Osteoblast (primary cell): Measurements from ENCODE around the gene NPEPL1. TPM values are rescaled to one million over a fixed set of nuclear protein-coding genes. Genes with fewer than 3 reads are reported as not detected.

Experiments
- DNase-seq: peaks from one replicate; pipeline ENCODE4 v3.0.0; 2011; ENCODE audit warnings: low spot score, mixed read lengths; ENCODE audit not compliant: insufficient read length; ENCODE audit errors: missing footprints
- H2AFZ ChIP-seq: 2 replicates; pipeline ENCODE4 v1.6.0; 2011; ENCODE audit warnings: mild to moderate bottlenecking, low read length
- H3K27ac ChIP-seq: 2 replicates; pipeline ENCODE4 v1.5.1; 2011; ENCODE audit warnings: mild to moderate bottlenecking, low read depth, low read length, moderate library complexity
- H3K27me3 ChIP-seq: 2 replicates; pipeline ENCODE4 v1.6.0; 2012; ENCODE audit warnings: mild to moderate bottlenecking, control low read depth, inconsistent platforms, low read length, moderate library complexity; ENCODE audit not compliant: insufficient read depth
- H3K36me3 ChIP-seq: 2 replicates; pipeline ENCODE4 v1.5.1; 2011; ENCODE audit warnings: mild to moderate bottlenecking, low read length, control low read depth, moderate library complexity; ENCODE audit not compliant: insufficient read depth
- H3K4me1 ChIP-seq: 2 replicates; pipeline ENCODE4 v1.5.1; 2011; ENCODE audit warnings: mild to moderate bottlenecking, low read length, control low read depth, moderate library complexity; ENCODE audit not compliant: insufficient read depth
- H3K4me2 ChIP-seq: 2 replicates; pipeline ENCODE4 v1.6.0; 2011; ENCODE audit warnings: mild to moderate bottlenecking, low read length; ENCODE audit not compliant: insufficient read depth
- H3K4me3 ChIP-seq: fragments of 200-600 bp; sonication (generic); 3 replicates; pipeline ENCODE4 v1.5.1; 2012; ENCODE audit warnings: mild to moderate bottlenecking, low read length, inconsistent platforms; ENCODE audit not compliant: insufficient read depth
- H3K79me2 ChIP-seq: 2 replicates; pipeline ENCODE4 v1.6.0; 2012; ENCODE audit warnings: mild to moderate bottlenecking, low read length, control low read depth, inconsistent platforms; ENCODE audit not compliant: insufficient read depth
- H3K9me3 ChIP-seq: 2 replicates; pipeline ENCODE4 v1.5.1; 2011; ENCODE audit warnings: low read depth, low read length, control low read depth
- H4K20me1 ChIP-seq: 2 replicates; pipeline ENCODE4 v1.6.0; 2012; ENCODE audit warnings: mild to moderate bottlenecking, low read length, control low read depth; ENCODE audit not compliant: insufficient read depth
- CTCF ChIP-seq: IDR thresholded peaks from 2 replicates; pipeline ENCODE4 v1.5.1; 2011; ENCODE audit warnings: mild to moderate bottlenecking, low read depth, low read length, moderate library complexity; ENCODE audit errors: extremely low read depth
- total RNA-seq: library from RNA; depleted of rRNA; stranded (reverse); fragments of >200 nt; gene quantifications from 2 replicates; pipeline ENCODE4 v1.2.3, GENCODE V29; 2012

NPEPL1 gene
- total RNA-seq, 1 donor, result 29.7 TPM

DNA sequence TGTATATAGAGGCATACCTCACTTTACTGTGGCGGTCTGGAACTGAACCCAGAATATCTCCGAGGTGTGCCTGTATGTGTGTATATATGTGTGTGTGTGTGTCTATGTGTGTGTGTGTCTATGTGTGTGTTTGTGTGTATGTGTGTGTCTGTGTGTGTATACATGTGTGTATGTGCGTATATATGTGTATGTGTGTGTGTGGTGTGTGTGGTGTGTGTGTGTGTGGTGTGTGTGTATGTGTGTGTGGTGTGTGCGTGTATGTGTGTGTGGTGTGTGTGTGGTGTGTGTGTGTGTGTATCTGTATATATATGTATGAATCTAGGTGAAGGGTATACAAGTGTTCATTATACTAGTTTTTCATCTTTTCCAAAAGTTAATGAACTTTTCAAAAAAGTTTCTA is 4.2 kb upstream of the NPEPL1 start:
- no peak overlapping the region for H2AFZ ChIP-seq
- no peaks in the 10 kb centered on the region for H3K9me3 ChIP-seq
- peaks cover 2% of the 10 kb centered on the region for H3K79me2 ChIP-seq
- H3K4me1 ChIP-seq, result peaks cover 20% of the 10 kb centered on the region
- no peaks in the 10 kb centered on the region for H3K27me3 ChIP-seq
- H3K4me2 ChIP-seq, result no peak overlapping the region
- H4K20me1 ChIP-seq, result no peaks in the 10 kb centered on the region
- no peak for DNase-seq
- no peak overlapping the region for H3K4me3 ChIP-seq
- no peak for TF ChIP-seq CTCF
- H3K36me3 ChIP-seq, result no peaks in the 10 kb centered on the region
- no peak overlapping the region for H3K27ac ChIP-seq

GRCh38 chr20:58688840-58689239 is 3.8 kb upstream of the NPEPL1 start:
- Histone ChIP-seq H3K79me2 (peaks cover 6% of the 10 kb centered on the region), H3K4me2 (no peak overlapping the region), H3K4me1 (peaks cover 20% of the 10 kb centered on the region), H3K27me3 (no peaks in the 10 kb centered on the region), H4K20me1 (no peaks in the 10 kb centered on the region), H3K36me3 (no peaks in the 10 kb centered on the region), H3K27ac (no peak overlapping the region), H3K4me3 (no peak overlapping the region), H3K9me3 (no peaks in the 10 kb centered on the region), H2AFZ (no peak overlapping the region)
- peak; percentile 27 for DNase-seq
- TF ChIP-seq CTCF, result no peak

GRCh38 chr20:58690396-58691135 is 2.0 kb upstream of the NPEPL1 start:
- peaks cover 23% of the 10 kb centered on the region for H3K4me1 ChIP-seq
- peak; percentile 88 for DNase-seq
- peak overlapping the region; percentile 59 for H3K27ac ChIP-seq
- peaks cover 18% of the 10 kb centered on the region for H3K79me2 ChIP-seq
- peak overlapping the region; percentile 8 for H3K4me3 ChIP-seq
- TF ChIP-seq CTCF, result no peak
- H3K36me3 ChIP-seq, result peaks cover 3% of the 10 kb centered on the region
- H4K20me1 ChIP-seq, result no peaks in the 10 kb centered on the region
- H3K4me2 ChIP-seq, result peak overlapping the region; percentile 41
- H3K27me3 ChIP-seq, result no peaks in the 10 kb centered on the region
- peak overlapping the region; percentile 53 for H2AFZ ChIP-seq
- no peaks in the 10 kb centered on the region for H3K9me3 ChIP-seq

DNA sequence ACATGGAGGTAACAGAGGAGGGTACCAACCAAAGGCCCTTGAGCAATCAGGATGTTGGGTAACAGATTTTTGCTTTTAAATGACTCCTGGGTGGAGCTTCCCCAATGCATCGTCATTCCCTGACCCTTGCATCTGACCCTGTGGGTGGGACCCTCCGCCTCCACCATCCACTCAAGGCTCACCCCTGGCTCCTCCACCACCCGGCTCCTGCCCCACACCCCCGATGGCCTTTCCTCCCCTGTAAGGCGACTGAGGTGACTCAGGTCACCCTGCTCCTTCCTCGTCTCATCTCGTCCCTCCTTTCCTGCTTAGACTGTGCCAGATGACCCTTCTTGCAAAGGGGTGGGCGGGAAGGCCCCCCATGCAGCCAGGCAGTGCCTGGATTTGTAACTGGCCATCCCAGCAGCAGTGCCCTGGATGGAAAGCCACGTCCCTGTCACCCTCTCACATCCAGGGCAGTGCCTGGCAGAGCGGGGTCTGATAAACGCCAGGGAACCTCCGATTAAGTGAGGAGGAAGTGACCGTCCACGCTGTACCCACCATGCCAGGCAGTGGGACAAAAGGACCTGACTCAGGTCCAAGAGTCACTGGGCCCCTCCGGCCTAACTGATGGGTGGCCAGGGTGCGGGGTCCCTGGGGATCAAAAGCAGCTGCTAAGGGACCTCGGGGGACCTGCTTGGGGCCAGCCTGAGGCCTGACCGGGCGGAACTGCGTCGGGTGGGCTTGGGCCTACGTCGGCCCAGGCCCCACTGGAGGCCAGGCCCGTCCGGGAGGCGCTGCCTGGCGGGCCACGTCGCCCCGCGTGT is 624 bp upstream of the NPEPL1 start:
- H3K9me3 ChIP-seq, result no peaks in the 10 kb centered on the region
- peaks cover 23% of the 10 kb centered on the region for H3K4me1 ChIP-seq
- DNase-seq, result peak; percentile 69
- H3K36me3 ChIP-seq, result peaks cover 8% of the 10 kb centered on the region
- H3K27ac ChIP-seq, result peak overlapping the region; percentile 68
- H4K20me1 ChIP-seq, result no peaks in the 10 kb centered on the region
- H3K4me3 ChIP-seq, result no peak overlapping the region
- peak overlapping the region; percentile 77 for H2AFZ ChIP-seq
- no peak overlapping the region for H3K4me2 ChIP-seq
- no peak for TF ChIP-seq CTCF
- H3K27me3 ChIP-seq, result no peaks in the 10 kb centered on the region
- H3K79me2 ChIP-seq, result peaks cover 18% of the 10 kb centered on the region
